K562 (cell line): ENCODE measurements around the gene ATM. TPM values are rescaled to one million over a fixed set of nuclear protein-coding genes. Genes with fewer than 3 reads are reported as not detected.

ENCODE experiments used
- DDX20 ChIP-seq: fragments of 450-650 bp; IDR thresholded peaks from 2 replicates; pipeline ENCODE4 v1.6.1; 2016; ENCODE audit warnings: missing genetic modification characterization, low read depth, mild to moderate bottlenecking, missing compliant biosample characterization, moderate library complexity
- MTA1 ChIP-seq: fragments of 450-650 bp; IDR thresholded peaks from 2 replicates; pipeline ENCODE4 v1.6.1; 2017; ENCODE audit warnings: borderline replicate concordance
- TBL1XR1 ChIP-seq, 2 experiments: IDR thresholded peaks; 2 replicates each; pipeline ENCODE4 v1.6.1; 2012; ENCODE audit warnings: improper control_type of control experiment in 2 of 2, low read length in 2 of 2, mild to moderate bottlenecking in 1 of 2
- ZNF407 ChIP-seq: fragments of 450-650 bp; IDR thresholded peaks from 2 replicates; pipeline ENCODE4 v1.6.1; 2016; ENCODE audit warnings: low read depth
- polyA plus RNA-seq, 8 experiments: library from polyadenylated mRNA; depleted of rRNA in 4 of 8; stranded (reverse) in 5 of 8; unstranded in 3 of 8; fragments of >200 nt; fragmentation: Nextera tagmentation in 2 of 8; fragmentation: Illumina TruSeq in 1 of 8; extraction: Ambion mirVana in 2 of 8; extraction: Trizol in 1 of 8; gene quantifications; 2 replicates each; pipeline versions ENCODE4 v1.2.1 to v1.2.3, GENCODE V29; 2011 to 2014; ENCODE audit warnings: inconsistent platforms in 1 of 8, missing spikeins in 1 of 8
- total RNA-seq, 7 experiments: library from RNA; depleted of rRNA in 6 of 7; stranded (reverse); fragments of >200 nt in 6 of 7; fragmentation: Illumina TruSeq in 2 of 7; extraction: Trizol in 2 of 7; gene quantifications; 2 replicates each; pipeline versions ENCODE4 v1.2.1 to v1.2.3, GENCODE V29; 2011 to 2021; ENCODE audit warnings: low replicate concordance in 1 of 7
- TF ChIP-seq, protein P1 (sequence below): conservative IDR thresholded peaks from 2 replicates; pipeline ENCODE4 v1.6.1; 2011; ENCODE audit warnings: low read depth, mild to moderate bottlenecking, low read length; ENCODE audit not compliant: control insufficient read depth

Gene ATM
- total and polyA plus RNA-seq, 9 of the 15 experiments (the other 6 are each of a cell fraction or from before 2014, with no cell fraction given) = 8.3 to 46.8 (median 26.2) TPM

- TF ChIP-seq ZNF407 (no peak), TBL1XR1 (IDR thresholded peaks at IDR 0.05; ENCODE audit: low read length in 2 of 2) (no peak), MTA1 (no peak), DDX20 (no peak)
- TF ChIP-seq, protein P1, sequence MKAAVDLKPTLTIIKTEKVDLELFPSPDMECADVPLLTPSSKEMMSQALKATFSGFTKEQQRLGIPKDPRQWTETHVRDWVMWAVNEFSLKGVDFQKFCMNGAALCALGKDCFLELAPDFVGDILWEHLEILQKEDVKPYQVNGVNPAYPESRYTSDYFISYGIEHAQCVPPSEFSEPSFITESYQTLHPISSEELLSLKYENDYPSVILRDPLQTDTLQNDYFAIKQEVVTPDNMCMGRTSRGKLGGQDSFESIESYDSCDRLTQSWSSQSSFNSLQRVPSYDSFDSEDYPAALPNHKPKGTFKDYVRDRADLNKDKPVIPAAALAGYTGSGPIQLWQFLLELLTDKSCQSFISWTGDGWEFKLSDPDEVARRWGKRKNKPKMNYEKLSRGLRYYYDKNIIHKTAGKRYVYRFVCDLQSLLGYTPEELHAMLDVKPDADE = no peak
Observed at GRCh38 chr11:108246308-108246707, 23.4 kb downstream of the ATM start (continued).
